Measurements from ENCODE around the gene COASY. TPM values are rescaled to one million over a fixed set of nuclear protein-coding genes. Genes with fewer than 3 reads are reported as not detected.
A peak's percentile ranks its signal among the peaks of the same experiment; 100 is the strongest.

COASY gene
- total RNA-seq, 1 experiment from 2014 or later: 131 TPM

- no peak for TF ChIP-seq E2F4 (CRISPR knock-in tag; IDR thresholded peaks at IDR 0.05; ENCODE audit: borderline replicate concordance, low read depth)
- peak; percentile 69; the same call in 1 of the 2 replicates for TF ChIP-seq AFF4 (CRISPR knock-in tag; IDR thresholded peaks at IDR 0.05; ENCODE audit: borderline replicate concordance)
- TF ChIP-seq TEAD1 (CRISPR knock-in tag; IDR thresholded peaks at IDR 0.05): peak; percentile 87
- TF ChIP-seq, protein P1, sequence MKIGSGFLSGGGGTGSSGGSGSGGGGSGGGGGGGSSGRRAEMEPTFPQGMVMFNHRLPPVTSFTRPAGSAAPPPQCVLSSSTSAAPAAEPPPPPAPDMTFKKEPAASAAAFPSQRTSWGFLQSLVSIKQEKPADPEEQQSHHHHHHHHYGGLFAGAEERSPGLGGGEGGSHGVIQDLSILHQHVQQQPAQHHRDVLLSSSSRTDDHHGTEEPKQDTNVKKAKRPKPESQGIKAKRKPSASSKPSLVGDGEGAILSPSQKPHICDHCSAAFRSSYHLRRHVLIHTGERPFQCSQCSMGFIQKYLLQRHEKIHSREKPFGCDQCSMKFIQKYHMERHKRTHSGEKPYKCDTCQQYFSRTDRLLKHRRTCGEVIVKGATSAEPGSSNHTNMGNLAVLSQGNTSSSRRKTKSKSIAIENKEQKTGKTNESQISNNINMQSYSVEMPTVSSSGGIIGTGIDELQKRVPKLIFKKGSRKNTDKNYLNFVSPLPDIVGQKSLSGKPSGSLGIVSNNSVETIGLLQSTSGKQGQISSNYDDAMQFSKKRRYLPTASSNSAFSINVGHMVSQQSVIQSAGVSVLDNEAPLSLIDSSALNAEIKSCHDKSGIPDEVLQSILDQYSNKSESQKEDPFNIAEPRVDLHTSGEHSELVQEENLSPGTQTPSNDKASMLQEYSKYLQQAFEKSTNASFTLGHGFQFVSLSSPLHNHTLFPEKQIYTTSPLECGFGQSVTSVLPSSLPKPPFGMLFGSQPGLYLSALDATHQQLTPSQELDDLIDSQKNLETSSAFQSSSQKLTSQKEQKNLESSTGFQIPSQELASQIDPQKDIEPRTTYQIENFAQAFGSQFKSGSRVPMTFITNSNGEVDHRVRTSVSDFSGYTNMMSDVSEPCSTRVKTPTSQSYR (CRISPR knock-in tag; IDR thresholded peaks at IDR 0.05): no peak; the same call in 1 of the 2 replicates
- TF ChIP-seq ZBTB43 (CRISPR knock-in tag; IDR thresholded peaks at IDR 0.05): peak; percentile 30; the same call in 1 of the 2 replicates
- TF ChIP-seq HMGXB4 (CRISPR knock-in tag; IDR thresholded peaks at IDR 0.05): peak; percentile 88
- TF ChIP-seq FOXK1 (CRISPR knock-in tag; IDR thresholded peaks at IDR 0.05): peak; percentile 89
- TF ChIP-seq GRHL2 (CRISPR knock-in tag; IDR thresholded peaks at IDR 0.05; ENCODE audit: insufficient replicate concordance, severe bottlenecking): no peak
- TF ChIP-seq MXD4 (CRISPR knock-in tag; IDR thresholded peaks at IDR 0.05; ENCODE audit: borderline replicate concordance): no peak
- 0 out of 2 replicates have a peak, but pooled peaks have one; percentile 60 for TF ChIP-seq ESRRA (CRISPR knock-in tag; IDR thresholded peaks at IDR 0.05; ENCODE audit: borderline replicate concordance)
- no peak for TF ChIP-seq GTF2I (CRISPR knock-in tag; conservative IDR thresholded peaks at IDR 0.05)
- TF ChIP-seq RELA (CRISPR knock-in tag; IDR thresholded peaks at IDR 0.05; ENCODE audit: borderline replicate concordance): no peak
- TF ChIP-seq ATF1 (CRISPR knock-in tag; IDR thresholded peaks at IDR 0.05): 0 out of 2 replicates have a peak, but pooled peaks have one; percentile 21
- no peak for TF ChIP-seq ZNF423 (CRISPR knock-in tag; IDR thresholded peaks at IDR 0.05)
- TF ChIP-seq IRF2 (CRISPR knock-in tag; IDR thresholded peaks at IDR 0.05; ENCODE audit: borderline replicate concordance, low read depth): no peak
- no peak for TF ChIP-seq RORB (CRISPR knock-in tag; IDR thresholded peaks at IDR 0.05)
- no peak for TF ChIP-seq ZNF416 (CRISPR knock-in tag; IDR thresholded peaks at IDR 0.05)
- TF ChIP-seq, protein P2, sequence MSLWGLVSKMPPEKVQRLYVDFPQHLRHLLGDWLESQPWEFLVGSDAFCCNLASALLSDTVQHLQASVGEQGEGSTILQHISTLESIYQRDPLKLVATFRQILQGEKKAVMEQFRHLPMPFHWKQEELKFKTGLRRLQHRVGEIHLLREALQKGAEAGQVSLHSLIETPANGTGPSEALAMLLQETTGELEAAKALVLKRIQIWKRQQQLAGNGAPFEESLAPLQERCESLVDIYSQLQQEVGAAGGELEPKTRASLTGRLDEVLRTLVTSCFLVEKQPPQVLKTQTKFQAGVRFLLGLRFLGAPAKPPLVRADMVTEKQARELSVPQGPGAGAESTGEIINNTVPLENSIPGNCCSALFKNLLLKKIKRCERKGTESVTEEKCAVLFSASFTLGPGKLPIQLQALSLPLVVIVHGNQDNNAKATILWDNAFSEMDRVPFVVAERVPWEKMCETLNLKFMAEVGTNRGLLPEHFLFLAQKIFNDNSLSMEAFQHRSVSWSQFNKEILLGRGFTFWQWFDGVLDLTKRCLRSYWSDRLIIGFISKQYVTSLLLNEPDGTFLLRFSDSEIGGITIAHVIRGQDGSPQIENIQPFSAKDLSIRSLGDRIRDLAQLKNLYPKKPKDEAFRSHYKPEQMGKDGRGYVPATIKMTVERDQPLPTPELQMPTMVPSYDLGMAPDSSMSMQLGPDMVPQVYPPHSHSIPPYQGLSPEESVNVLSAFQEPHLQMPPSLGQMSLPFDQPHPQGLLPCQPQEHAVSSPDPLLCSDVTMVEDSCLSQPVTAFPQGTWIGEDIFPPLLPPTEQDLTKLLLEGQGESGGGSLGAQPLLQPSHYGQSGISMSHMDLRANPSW (CRISPR knock-in tag; conservative IDR thresholded peaks at IDR 0.05; ENCODE audit: low read depth): no peak
- no peak for TF ChIP-seq USF1 (CRISPR knock-in tag; IDR thresholded peaks at IDR 0.05)
- TF ChIP-seq, protein P3, sequence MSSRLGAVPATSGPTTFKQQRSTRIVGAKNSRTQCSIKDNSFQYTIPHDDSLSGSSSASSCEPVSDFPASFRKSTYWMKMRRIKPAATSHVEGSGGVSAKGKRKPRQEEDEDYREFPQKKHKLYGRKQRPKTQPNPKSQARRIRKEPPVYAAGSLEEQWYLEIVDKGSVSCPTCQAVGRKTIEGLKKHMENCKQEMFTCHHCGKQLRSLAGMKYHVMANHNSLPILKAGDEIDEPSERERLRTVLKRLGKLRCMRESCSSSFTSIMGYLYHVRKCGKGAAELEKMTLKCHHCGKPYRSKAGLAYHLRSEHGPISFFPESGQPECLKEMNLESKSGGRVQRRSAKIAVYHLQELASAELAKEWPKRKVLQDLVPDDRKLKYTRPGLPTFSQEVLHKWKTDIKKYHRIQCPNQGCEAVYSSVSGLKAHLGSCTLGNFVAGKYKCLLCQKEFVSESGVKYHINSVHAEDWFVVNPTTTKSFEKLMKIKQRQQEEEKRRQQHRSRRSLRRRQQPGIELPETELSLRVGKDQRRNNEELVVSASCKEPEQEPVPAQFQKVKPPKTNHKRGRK (CRISPR knock-in tag; IDR thresholded peaks at IDR 0.05; ENCODE audit: borderline replicate concordance): no peak
- TF ChIP-seq CBFB (CRISPR knock-in tag; IDR thresholded peaks at IDR 0.05; ENCODE audit: low read depth): peak; percentile 97
Observed at GRCh38 chr17:42554250-42555121, 7.5 kb upstream of the COASY start (continued).

All from WTC11 (cell line).